GM04504 (cell line): ENCODE results near the gene KIAA1671.
"Not testable (repeated sequence)": the region's sequence is repeated elsewhere in the genome, so short reads cannot be mapped to it uniquely, and the experiment has no call there.

ENCODE experiments used
- DNase-seq: peaks from one replicate; pipeline ENCODE4 v3.0.0-alpha.2; 2012; ENCODE audit warnings: low read depth

Gene KIAA1671

DNA sequence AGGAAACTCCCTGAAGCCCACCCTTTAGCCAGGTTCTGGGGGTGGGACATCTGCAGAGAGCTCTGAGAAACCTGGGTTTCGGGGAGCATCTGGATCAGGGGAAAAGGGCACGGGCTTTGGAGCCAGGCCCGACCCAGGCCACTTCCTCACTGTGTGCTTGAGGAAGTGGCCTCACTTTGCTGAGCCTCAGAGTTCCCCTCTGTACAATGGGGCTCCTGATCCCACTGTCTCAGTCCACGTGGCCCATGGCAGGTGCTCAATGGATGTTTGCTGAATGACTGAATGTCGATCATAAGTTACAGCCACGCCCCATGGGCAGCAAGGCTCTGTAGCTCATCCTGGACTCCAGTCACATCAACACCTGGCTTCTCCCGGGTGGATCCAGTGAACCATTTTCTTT is 248.5 kb downstream of the KIAA1671 start:
- no peak for DNase-seq

GRCh38 chr22:25201557-25202273 is 249.2 kb downstream of the KIAA1671 start:
- no peak for DNase-seq

DNA sequence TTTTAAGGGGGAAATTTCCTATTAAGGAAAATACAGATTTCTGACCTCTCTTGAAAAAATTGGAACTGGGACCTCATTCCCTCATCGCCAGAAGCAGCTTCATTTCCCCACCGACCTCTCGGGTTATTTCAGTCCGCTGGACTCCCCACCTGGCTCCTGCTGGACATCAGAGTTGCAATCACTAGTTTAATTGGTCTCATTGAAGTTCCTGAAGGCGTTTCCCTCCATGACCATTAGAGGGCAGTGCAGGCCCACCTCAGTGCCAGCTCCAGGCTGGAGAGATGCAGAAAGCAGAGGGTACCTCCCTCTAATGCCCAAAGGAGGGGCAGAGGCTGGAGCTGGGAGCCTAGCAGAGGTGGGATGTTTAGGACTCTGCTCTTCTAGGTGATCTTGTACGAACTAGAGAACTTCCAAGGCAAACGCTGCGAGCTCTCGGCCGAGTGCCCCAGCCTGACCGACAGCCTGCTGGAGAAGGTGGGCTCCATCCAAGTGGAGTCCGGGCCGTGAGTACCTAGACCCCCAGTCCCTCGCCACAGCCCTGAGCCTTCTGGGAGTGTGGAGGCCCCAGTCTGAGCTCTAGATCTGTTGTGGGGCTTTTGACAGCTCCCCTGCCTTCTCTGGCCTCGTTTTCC is 249.9 kb downstream of the KIAA1671 start:
- DNase-seq: peak; percentile 24

- no peak for DNase-seq
These were observed 250.6 kb downstream of the KIAA1671 start for GRCh38 chr22:25203082-25203481.

DNA sequence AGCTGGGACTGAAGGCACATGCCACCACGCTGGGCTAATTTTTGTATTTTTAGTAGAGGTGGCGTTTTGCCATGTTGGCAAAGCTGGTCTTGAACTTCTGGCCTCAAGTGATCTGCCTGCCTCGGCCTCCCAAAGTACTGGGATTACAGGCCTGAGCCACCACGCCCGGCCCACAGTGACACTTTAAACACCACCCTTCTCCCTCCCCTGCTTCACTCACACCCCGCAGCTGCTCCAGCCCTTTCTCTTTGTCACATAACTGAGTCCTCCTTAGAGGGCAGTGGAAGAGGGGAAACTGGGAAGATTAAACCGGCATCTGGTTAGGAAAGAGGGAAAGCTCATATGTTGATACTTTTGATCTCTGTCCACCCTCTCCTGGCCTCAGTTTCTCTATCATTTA is 252.0 kb downstream of the KIAA1671 start:
- not testable (repeated sequence) for DNase-seq

DNA sequence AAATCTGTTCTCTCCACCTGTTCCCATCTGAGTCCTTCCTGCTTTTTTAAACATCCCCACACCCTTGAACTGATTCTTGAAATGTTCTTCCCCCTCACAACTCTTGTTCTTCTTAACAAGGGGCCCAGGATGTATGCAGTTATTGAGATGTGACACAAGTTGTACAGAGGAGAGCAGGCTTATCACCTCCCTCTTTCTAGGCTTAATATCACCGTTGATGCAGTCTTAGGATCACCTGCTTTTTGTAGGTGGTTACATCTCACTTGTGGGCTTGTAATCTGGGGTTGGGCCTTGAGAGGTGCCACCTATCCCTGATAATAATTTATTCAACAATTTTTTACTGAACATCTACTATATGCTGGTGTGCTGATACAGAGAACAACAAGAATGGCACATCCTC is 253.3 kb downstream of the KIAA1671 start:
- no peak for DNase-seq

DNA sequence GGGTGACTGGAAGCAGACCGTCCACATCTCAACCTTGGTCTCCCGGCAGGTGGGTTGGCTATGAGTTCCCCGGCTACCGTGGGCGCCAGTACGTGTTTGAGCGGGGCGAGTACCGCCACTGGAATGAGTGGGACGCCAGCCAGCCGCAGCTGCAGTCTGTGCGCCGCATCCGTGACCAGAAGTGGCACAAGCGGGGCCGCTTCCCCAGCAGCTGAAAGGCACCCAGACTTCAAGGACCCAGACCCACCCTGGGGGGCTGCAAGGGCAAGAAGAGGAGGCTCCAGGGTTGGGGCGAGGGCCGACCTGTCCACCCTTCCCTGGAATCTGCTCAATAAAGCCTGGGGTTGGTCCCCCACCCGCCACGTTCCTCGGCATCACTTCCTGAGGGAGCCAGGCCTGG is 254.5 kb downstream of the KIAA1671 start:
- no peak for DNase-seq

DNA sequence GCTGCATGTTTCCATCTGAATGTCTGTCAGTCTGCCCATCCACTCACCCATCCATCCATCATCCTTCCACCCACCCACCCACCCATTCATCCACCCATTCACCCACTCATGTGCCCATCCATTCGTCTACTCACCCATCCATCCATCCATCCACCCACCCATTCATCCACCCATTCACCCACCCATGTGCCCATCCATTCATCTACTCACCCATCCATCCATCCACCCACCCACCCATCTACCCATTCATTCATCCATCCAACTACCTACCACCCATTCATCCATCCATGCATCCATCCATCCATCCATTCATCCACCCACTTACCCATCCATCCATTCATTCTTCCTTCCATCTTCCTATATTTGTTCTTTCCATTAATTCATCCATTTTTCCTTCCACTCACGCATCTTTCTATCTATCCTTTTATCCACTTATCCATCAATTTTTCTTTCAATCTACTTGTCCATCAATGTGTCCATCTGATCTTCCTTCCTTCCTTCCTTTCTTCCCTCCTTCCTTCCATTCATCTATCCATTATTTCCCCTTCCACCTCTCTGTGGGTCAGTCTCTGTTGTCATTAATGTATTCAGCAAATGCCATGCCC is 255.1 kb downstream of the KIAA1671 start:
- DNase-seq: no peak

GRCh38 chr22:25208328-25208727 is 255.8 kb downstream of the KIAA1671 start:
- no peak for DNase-seq

DNA sequence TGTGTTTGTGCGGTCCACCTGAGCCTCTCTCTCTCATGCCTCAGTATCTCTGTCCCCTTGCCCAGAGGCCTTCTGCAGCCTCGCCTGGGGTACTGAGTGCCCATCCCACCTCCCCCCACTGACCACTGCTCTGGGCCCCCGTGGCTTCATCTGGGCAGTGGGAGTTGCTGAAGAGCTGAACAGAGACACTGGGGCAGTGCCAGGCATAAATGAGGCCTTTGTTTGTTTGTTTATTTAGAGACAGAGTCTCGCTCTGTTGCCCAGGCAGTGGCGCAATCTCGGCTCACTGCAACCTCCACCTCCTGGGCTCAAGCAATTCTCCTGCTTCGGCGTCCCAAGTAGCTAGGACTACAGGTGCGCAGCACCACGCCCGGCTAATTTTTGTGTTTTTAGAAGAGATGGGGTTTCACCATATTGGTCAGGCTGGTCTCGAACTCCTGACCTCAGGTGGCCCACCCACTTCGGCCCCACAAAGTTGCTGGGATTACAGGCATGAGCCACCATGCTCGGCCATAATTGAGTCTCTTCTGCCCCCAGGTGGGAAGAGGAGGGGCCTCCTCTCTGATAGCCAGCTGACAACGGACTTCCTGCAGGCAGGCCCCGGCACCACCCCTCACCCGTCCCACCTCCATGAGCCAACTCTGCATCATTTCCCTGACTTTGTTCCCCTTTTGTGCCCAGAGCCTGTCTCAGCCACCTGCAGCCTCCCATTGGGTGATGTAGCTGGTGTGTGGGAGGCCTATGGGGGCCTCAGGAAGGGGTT is 256.4 kb downstream of the KIAA1671 start:
- no peak for DNase-seq

DNA sequence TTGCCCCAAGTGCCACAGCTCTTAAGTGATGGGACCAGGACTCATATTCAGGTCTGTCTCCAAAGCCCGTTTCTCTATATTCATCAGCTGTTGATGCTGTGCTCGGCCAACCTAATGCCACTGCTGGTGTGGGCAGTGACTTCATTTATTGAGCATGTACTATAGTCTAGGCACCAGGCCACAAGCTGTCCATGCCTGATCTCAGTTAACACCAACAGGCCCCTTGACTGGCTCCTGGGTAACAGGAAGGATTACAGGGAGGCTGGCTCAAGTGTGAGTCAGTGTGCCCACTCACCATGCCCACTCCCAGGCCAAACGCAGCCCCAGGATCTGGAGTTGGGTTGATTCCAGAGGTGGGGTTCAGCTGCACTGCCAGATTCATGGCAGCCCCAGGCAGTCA is 258.3 kb downstream of the KIAA1671 start:
- no peak for DNase-seq

GRCh38 chr22:25212337-25212736 is 259.8 kb downstream of the KIAA1671 start:
- DNase-seq: no peak

GRCh38 chr22:25213221-25213620 is 260.7 kb downstream of the KIAA1671 start:
- no peak for DNase-seq

GRCh38 chr22:25216230-25216629 is 263.7 kb downstream of the KIAA1671 start:
- no peak for DNase-seq

- no peak for DNase-seq
These were observed 266.7 kb downstream of the KIAA1671 start, which contains the start of gene CRYBB2 for GRCh38 chr22:25219211-25219689. Gene CRYBB2, plus strand, starts transcription at chr22:25219639. Its CDS starts 1,791 bp downstream, at chr22:25221430.

DNA sequence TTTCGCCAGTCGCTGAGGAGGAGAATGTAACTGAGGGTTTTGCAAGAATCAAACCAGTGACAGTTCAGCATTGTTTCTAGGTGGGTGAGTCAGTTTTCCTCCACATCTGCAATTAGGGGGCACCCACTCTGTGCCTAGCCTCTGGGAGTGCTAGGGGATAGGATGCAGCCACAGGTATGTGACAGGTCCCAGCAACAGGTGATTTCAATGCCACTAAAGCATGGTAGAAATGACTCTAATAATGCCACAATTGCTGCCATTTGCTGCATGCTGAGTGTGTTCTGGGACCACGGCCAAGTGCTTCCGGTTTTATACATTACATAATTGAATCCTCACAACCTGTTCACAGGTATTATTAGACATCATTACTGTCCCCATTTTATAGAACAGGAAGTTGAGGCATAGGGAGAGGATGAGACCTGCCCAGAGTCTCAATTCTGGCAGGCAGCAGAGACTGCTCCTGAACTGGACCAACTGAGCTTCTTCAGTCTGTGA is 267.5 kb downstream of the KIAA1671 start:
- no peak for DNase-seq

GRCh38 chr22:25221790-25222189 is 269.3 kb downstream of the KIAA1671 start:
- no peak for DNase-seq

GRCh38 chr22:25223269-25223850 is 270.8 kb downstream of the KIAA1671 start:
- DNase-seq: no peak

GRCh38 chr22:25228822-25229221 is 276.3 kb downstream of the KIAA1671 start:
- DNase-seq: no peak

DNA sequence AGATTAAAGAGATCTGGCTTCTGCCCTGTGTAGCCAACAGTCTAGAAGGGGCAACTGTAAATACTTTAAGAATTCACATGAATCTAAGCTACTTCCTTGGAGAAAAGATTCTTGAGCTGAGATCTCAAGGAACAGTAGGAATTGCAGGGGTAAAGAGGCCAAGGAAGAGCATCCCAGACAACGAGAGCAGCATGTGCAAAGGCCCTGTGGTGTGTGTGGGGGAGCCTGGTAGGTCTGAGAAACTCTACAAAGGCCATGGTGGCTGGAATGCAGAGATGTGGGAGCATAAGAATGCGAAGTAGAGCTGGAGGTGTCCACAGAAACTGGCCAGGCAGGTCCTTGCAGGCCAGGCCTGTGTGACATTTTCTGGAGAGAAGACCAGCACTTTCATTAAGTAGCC is 278.2 kb downstream of the KIAA1671 start:
- DNase-seq: not testable (repeated sequence)

GRCh38 chr22:25232301-25232700 is 279.8 kb downstream of the KIAA1671 start:
- peak; percentile 0 for DNase-seq

DNA sequence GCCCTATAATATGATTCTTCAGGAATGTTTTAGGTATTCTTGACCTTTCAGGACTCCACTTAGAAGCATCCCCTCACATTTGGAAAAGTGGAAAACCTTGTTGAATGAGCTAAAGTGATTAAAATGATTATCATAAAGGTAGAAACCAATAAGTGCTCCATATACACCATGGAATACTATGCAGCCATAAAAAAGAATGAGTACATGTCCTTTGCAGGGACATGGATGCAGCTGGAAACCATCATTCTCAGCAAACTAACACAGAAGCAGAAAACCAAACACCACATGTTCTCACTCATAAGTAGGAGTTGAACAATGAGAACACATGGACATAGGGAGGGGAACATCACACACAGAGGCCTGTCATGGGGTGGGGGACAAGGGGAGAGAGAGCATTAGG is 281.2 kb downstream of the KIAA1671 start:
- DNase-seq: not testable (repeated sequence)
